Measurements from ENCODE around the gene HLA-C. TPM values are rescaled to one million over a fixed set of nuclear protein-coding genes. Genes with fewer than 3 reads are reported as not detected.

Gene HLA-C
- total RNA-seq, 1 experiment from 2014 or later = 170 TPM

GRCh38 chr6:31249184-31249583 is 22.7 kb downstream of the HLA-C start:
- Histone ChIP-seq H3K27ac (ENCODE audit: low read length) (no peak overlapping the region), H3K4me3 (ENCODE audit: low read depth in 2 of 2, low read length in 2 of 2) (no peak overlapping the region), H3K27me3 (ENCODE audit: control insufficient read depth, insufficient read depth, low read length) (peaks cover 11% of the 10 kb centered on the region), H3K4me1 (ENCODE audit: control insufficient read depth, insufficient read depth, low read length) (peaks cover 3% of the 10 kb centered on the region; the same call in 1 of the 2 replicates), H3K36me3 (ENCODE audit: control insufficient read depth, insufficient read depth, low read length) (no peaks in the 10 kb centered on the region), H3K9me3 (ENCODE audit: control insufficient read depth, insufficient read depth, low read depth, low read length) (no peaks in the 10 kb centered on the region)
- TF ChIP-seq CTCF (IDR thresholded peaks at IDR 0.05) = no peak
- TF ChIP-seq REST (IDR thresholded peaks at IDR 0.05; ENCODE audit: insufficient read depth in 1 of 2, low read depth in 2 of 2, low read length in 1 of 2) = no peak
- intact Hi-C loops (cut with micrococcal nuclease; ENCODE audit: unreplicated experiment) (no loop called here), in situ Hi-C loops (cut with HindIII; ENCODE audit: low pct_unique_long_range_greater_than_20kb, low sequenced_read_pairs) (loop anchor here (25.0 kb wide), 1 partner anchor 88 kb away; no protein-coding TSS in a partner anchor)
- CTCF ChIA-PET = no interaction called here
- POLR2A ChIA-PET = interaction anchor here (0.6 kb wide), 1 partner anchor 9 kb away, joined by 4 read pairs; no protein-coding TSS in a partner anchor
- ATAC-seq (no peak), DNase-seq (ENCODE audit: low read depth, low spot score) (no peak)
- BruUV-seq (replicated peaks) = no TSS peak

GRCh38 chr6:31247813-31248212 is 24.1 kb downstream of the HLA-C start:
- in situ Hi-C loops (cut with HindIII; ENCODE audit: low pct_unique_long_range_greater_than_20kb, low sequenced_read_pairs) (loop anchor here (25.0 kb wide), 1 partner anchor 89 kb away; no protein-coding TSS in a partner anchor), intact Hi-C loops (cut with micrococcal nuclease; ENCODE audit: unreplicated experiment) (no loop called here)
- CTCF ChIA-PET = no interaction called here

More at GRCh38 chr6:31247813-31248212, 24.1 kb downstream of the HLA-C start:
- no peak for DNase-seq (ENCODE audit: low read depth, low spot score)
- TF ChIP-seq TCF7L2 (IDR thresholded peaks at IDR 0.05; ENCODE audit: low read depth, low read length) (no peak), CTCF (IDR thresholded peaks at IDR 0.05) (no peak)
- Histone ChIP-seq H3K27ac (ENCODE audit: low read length) (no peak overlapping the region), H3K4me1 (ENCODE audit: control insufficient read depth, insufficient read depth, low read length) (peaks cover 3% of the 10 kb centered on the region; the same call in 1 of the 2 replicates), H3K4me3 (ENCODE audit: low read depth in 2 of 2, low read length in 2 of 2) (no peak overlapping the region), H3K9me3 (ENCODE audit: control insufficient read depth, insufficient read depth, low read depth, low read length) (no peaks in the 10 kb centered on the region), H3K27me3 (ENCODE audit: control insufficient read depth, insufficient read depth, low read length) (peaks cover 11% of the 10 kb centered on the region), H3K36me3 (ENCODE audit: control insufficient read depth, insufficient read depth, low read length) (no peaks in the 10 kb centered on the region)
- ATAC-seq = no peak
- no TSS peak for BruUV-seq (replicated peaks)
- POLR2A ChIA-PET = interaction anchor here (0.5 kb wide), 1 partner anchor 15 kb away, joined by 3 read pairs; no protein-coding TSS in a partner anchor

Data from Panc1 (cell line).